Transverse colon (tissue), 3 donors: Measurements from ENCODE around the gene ERP44.

Source experiments
- EP300 ChIP-seq: sonication (generic); formaldehyde crosslinking; IDR thresholded peaks from one replicate; pipeline ENCODE4 v1.6.1; 2017; ENCODE audit warnings: antibody characterized with exemption, low read depth
- POLR2A ChIP-seq: fragments of 450-650 bp; IDR thresholded peaks from one replicate; pipeline ENCODE4 v1.6.1; 2016; ENCODE audit warnings: antibody characterized with exemption, mild to moderate bottlenecking, moderate library complexity
- TF ChIP-seq, protein P1 (sequence below), 5 experiments: fragments of 200-600 bp in 3 of 5; fragments of 450-650 bp in 2 of 5; sonication (generic) in 3 of 5; IDR thresholded peaks; 1 replicate in 2 of 5; 2 replicates in 3 of 5; pipeline ENCODE4 v1.5.1; 2016 to 2017; ENCODE audit warnings: antibody characterized with exemption in 5 of 5, inconsistent platforms in 3 of 5, mild to moderate bottlenecking in 2 of 5, moderate library complexity in 1 of 5

DNA sequence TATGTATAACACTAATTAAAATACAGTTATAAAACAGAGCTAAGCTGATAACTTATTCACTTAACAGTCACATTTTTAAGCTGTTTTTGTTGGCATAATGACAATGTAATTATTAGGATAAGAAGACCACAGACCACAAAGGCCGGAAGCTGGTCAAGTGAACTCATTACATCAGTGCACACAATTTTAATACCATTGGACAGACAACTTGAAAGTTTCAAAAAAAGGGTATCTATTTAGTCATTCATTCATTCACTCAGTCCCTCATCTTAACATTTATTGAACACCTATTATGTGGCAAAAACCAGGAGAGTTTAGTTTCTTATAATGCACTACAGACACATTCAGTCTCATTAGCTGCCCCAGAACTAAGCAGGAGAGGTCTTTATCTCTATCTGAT lies 11.6 kb downstream of the ERP44 start:
- TF ChIP-seq, protein P1, sequence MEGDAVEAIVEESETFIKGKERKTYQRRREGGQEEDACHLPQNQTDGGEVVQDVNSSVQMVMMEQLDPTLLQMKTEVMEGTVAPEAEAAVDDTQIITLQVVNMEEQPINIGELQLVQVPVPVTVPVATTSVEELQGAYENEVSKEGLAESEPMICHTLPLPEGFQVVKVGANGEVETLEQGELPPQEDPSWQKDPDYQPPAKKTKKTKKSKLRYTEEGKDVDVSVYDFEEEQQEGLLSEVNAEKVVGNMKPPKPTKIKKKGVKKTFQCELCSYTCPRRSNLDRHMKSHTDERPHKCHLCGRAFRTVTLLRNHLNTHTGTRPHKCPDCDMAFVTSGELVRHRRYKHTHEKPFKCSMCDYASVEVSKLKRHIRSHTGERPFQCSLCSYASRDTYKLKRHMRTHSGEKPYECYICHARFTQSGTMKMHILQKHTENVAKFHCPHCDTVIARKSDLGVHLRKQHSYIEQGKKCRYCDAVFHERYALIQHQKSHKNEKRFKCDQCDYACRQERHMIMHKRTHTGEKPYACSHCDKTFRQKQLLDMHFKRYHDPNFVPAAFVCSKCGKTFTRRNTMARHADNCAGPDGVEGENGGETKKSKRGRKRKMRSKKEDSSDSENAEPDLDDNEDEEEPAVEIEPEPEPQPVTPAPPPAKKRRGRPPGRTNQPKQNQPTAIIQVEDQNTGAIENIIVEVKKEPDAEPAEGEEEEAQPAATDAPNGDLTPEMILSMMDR (IDR thresholded peaks at IDR 0.05) = no peak
- no peak for TF ChIP-seq EP300
- TF ChIP-seq POLR2A = no peak
